HG03575 (cell line): ENCODE data around the gene UROC1.

Source experiments
- ATAC-seq: cut with Tn5 transposase; IDR thresholded peaks from one replicate; pipeline ENCODE4 v1.9.1; 2021; ENCODE audit not compliant: unreplicated experiment, insufficient number of reproducible peaks, low FRiP score; ENCODE audit errors: extremely low read depth

Gene UROC1

DNA sequence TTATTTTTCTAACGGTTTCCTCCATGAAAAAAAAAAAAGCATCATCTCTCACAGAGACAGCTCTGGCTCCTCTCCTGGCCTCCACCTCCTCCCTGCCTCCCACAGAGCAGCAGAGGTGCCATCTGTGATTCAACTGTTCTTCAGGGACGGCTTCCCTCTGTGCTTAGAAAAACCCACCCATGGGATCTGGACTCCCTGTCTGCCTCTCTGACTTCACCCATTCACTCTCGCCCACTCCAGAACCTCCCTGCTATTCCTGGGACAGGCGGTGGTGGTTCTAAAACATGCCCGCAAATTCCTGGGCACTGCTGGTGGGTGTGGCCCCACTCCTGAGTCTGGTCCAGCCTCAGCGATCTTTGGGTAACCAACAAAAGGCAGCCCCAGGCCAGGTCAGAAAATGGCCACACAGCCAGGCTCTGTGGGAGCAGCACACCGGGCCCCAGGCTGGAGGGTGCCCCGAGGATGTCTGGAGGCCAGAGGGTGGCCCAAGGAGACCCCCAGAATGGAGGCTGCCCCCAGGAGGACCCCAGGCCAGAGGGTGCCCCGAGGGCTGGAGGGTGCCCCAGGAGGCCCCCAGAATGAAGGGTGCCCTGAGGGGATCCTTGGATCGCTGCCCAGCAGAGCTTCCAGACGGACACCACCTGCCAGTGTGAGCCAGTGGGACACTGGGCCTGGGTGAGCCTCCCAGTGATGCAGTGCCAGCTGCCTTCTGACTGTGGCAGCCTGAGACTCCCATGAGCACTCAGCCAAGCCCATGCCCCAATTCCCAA, 3.7 kb upstream of the UROC1 start:
- ATAC-seq: no peak

DNA sequence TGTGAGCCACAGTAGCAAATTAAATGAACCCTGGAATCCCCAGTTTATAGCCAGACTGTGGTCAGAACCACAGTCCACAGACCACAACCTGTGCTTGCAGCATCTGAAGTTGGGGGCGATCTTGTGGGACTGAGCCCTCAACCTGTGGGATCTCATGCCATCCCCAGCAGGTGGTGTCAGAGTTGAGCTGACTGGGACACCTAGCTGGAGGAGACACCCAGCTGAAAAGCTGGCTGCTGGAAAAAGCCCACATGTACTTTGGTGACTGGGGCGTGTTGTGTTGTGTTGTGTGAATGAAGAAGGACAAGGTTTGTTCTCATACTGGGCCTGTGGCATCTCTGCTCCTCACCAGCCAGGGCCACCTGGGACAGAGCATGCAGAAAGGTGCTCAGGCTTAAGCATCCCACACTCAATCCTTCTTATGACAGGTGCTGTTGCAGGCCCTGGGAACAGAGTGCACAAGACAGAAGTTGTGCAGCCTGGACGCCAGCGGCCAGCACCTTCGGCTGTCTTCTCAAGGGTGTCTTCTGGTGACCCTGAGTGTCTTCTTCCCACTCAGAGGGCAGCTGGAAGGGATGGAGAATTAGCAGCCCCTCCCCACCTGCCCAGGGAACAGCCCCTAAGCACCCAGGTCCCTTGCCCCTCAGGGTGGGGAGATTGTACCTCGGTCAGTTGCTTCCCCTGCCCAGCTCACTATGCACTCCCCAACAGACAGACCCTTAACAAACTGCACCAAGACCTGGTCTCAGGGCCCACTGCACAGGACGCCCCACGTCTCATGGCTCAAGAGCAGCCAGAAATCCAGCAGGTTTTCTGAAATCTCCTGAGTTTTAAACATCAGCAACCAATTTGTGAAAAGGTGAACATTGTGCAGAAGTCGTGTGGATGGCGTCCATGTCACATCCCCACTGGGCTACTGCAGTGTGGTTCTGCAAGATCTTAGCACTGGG, 2.2 kb upstream of the UROC1 start:
- ATAC-seq: no peak

DNA sequence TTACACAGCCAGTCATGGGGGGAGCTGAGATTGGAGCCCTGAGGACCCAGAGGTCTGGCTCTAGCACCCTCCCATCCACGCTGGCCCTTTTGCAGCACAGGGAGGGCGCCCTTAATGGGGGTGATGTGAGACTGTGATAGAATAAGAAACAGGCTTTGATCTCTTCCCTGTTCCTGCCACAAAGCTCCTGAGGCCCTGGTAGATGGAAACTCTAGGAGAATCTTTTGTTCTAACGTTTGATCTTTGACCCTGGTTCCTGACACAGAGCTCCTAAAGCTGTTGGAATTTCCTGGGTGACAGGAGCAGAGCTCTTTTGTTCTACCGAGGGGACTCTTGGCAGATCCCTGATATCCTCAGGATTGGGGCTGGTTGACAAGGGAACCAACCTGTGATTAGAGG, 1.2 kb upstream of the UROC1 start:
- ATAC-seq: no peak

DNA sequence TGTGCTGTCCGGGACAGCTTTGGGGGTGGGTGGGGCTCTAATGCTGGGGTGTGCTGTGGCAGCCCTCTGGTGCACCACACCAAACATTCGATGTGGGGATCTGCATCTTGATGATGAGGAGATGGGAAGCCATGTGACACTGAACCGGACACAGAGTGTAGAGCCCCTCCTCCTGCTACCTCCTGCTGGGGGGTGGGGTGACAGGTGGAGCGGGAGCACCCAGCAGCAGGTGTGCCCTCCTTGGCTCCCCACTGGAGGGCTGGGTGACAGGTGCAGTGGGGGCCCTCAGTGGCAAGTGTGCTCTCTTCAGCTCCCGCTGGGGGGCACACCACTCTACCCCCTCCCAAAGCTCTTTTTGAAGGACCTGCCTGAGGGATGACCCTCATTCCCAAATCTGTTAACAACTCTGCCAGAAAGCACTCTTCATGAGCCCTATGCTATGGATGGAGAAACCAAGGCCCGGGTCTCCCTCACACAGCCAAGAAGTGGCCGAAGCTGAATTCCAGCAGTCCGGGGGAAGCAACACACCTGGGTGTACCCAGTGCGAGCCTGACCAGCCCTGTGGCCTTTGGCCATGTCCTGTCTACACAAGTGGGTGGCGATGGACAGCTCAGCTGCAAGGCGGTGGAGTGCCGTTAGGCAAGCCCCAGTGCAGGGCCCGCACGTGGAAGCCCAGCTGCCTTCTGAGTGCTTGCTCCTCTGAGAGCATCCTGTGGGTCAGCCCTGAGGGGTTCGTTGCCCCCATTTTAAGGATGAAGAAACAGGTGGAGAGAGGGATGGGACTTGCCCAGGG, 609 bp upstream of the UROC1 start:
- no peak for ATAC-seq

DNA sequence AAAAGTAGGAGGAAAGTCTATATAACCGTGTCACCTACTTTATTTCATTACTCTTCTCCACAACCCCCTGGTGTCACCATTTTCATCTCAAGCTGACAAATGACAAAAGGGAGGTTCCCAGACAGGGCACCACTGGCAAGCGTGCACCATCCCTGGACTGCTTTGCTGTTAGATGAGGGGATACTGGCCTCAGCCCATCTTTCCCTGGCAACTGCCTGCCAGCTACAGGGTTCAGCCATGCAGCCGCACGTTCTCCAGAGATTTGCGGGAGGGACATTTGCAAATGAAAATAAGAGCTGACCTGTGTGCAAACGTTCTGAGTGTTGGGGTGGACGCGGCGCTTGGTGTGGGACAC, 660 bp downstream of the UROC1 start:
- ATAC-seq: no peak

DNA sequence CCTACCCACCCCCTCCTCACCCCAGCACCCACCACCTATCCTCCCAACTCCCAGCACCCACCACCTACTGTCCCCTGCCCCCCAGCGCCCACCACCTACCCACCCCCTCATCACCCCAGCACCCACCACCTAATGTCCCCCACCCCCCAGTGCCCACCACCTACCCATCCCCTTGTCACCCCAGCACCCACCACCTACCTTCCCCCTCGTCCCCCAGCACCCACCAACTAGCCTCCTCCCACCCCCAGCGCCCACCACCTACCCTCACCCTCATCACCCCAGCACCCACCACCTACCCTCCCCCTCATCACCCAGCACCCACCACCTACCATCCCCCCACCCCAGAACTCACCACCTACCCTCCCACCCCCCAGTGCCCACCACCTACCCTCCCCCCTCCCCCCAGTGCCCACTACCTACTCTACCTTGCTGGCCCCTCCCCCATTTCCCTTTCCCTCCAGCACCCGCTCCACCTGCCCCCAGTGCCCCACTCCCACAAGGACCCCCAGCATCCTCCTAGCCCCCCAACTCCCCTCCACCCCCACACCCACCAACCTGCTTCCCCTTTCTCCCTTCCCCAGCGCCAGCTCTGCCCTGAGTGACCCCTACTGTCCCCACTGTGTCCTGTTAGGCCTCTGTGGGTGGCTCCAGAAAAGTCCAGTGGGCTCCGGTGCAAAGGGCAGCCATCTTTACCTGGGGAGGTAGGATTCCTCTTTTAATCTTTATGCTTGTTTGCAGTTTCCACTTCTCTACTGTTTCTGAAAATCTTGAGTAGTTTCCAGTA, 1.2 kb downstream of the UROC1 start:
- ATAC-seq: no peak

DNA sequence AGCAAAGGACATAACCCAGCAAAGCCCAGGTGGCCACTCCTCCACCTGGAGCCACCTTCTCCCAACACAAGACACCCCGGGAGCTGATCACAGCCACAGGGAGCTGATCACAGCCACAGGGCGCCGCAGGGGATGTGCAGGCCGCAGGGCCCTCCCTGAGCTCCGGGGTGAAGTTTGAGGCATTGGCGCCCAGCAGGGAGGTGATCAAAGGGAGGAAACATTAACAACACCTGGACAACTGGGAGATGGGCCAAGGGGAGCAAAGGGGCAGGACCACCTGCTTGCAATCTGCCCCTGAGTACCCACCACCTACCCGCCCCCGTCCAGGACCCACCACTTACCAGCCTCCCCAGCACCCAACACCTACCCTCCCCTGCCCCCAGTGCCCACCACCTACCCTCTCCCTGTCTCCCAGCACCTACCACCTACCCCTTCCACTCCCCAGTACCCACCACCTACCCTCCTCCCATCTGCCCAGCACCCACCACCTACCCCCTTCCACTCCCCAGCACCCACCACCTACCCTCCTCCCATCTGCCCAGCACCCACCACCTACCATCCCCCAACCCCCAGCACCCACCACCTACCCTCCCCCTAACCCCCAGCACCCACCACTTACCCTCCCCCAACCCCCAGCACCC, 2.4 kb downstream of the UROC1 start:
- ATAC-seq: no peak

DNA sequence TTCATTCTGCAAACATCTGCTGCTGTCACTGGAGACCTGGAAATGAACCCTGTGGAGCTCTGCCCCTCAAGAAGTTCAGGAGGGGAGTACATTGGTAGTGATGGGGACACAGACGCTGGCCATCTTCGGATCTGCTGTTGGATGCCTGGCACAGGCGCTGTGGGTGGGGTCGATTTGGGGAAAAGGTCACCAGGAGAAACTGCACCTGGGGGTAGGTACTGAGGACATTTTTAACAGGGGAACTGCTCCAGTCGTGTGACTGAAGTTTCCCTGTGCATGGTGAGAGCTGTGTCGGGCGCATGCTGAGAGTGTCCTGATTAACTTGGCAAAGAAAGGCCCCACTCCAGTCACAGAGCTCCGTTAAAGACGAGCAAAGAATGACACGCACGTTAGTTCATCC, 3.4 kb downstream of the UROC1 start:
- ATAC-seq: no peak

DNA sequence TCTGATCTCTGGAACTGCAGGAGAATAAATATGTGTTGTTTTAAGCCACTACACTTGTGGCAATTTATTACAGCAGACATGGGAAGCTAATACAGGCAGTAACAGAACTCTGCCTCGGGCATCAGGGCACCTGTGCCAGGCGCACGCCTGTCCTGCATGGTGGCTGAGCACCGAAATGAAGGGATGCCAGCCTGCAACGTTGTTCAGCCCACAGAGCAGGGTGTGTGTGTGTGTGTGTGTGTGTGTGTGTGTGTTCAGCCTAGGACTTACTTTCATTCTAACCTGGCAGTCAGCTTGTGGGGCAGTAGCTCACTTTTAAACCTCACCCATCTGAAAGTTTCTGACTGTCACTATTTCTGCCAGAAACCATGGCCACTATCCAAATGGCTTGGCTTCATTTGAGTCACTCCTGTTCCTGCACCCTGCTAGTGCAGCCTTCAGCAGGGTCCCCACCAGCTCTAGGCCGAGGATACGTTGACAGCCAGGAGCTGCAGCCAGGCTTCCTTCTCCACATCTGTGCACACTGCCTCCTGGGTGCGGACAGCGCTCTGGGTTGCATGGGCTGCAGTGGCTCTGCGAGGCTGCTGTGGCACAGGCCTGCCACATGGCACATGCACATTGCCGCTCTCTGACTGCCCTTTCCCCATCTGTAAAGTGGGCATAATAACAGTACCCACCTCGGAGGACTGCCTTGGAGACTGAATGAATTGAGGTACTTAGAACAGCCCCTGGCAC, 4.5 kb downstream of the UROC1 start:
- ATAC-seq: no peak

DNA sequence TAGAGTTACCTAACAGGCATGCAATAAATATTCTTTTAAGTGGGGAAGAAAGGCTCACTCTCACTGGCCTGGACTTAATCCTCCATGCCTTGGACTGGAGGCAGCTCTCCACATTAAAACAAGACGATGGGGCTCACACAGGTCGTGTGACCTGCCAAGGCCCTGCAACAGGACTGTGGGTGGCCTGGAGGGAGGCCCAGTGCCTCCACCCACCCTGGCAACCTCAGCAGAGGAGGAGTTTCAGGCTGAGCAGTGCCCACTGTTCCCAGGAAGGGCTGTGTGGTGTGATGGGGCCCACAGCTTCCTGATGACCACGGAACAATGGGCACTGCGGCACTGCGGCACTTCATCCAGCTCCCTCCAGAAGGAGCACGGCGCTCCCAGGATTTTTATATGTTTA, 5.5 kb downstream of the UROC1 start:
- no peak for ATAC-seq

DNA sequence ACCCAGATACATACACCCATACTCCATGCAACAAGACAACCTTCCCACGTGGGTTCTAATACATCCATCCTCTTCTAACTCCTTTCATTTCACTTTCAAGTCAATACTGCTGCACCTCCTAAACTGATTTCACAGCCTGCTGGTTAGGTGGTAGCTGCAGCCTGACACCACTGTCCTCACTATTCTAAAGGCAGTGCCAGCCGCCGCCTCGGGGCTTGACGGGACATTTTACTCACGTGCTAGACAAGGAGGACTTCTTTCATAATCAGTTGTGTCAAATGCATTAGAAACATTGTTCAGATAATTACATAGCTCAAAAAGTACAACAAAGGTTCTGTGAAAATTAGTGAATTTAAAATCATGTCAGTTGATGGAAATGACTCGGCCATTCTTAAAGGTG, 6.3 kb downstream of the UROC1 start:
- ATAC-seq: no peak

DNA sequence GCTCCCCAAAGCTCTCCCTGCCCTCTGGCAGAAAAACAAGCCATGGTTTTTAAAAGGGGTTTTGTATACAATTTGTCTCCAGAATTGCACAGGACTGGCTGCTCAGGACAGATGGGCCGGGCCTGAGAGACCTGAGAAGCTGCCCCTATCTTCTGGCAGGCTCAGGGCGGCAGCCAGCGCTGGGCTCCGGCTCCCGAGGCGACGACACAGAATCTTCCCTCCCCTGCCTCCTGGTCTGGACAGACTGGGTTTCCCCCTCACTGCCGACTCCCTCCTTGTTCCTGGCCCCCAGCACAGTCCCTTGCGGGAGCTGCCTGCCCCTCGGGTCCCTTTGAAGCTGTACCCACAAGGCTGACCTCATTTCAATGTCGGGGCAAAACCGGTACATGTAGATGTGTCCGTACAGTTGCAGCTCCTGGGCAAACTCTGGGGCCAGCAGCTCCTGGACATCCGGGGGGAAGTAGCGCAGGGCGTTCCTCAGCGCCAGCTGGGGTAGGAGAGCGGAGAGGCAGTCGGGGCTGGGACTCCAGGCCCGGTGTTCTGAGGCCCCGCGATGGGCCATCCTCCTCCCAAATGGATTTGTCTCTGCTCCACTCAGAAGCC, 7.2 kb downstream of the UROC1 start:
- no peak for ATAC-seq

DNA sequence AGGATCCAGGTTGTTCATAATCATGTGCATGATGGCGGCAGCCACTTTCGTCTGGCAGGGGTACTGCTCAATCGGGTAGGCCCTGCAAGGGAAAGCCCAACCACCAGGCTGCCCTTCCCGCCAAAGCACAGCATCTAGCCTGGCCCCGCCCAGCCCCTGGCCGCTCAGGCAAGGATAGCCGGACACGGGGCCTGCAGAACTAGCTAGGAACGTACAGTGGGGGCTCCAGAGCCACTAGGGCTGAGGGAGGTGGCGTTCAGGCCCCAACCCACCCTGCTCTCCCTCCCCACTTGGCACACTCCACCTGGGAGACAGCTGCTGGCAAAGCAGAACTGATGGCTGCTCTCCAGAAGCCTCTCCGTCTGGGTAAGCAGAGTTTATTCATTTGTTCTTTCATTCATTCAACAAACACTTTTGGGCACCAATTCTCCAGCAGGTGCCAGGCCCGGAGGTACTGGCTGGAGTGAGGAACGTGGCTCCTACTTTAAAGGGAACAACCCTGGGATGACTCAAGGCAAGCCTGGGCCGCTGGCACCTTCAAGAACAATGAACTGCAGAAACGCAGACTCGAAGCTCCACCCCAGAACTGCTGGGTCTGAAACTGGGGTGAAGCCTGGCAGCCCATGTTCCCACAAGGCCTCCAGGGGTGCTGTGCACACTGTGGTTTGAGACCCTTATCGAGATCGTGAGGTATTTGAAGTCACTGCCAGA, 7.8 kb downstream of the UROC1 start:
- no peak for ATAC-seq

DNA sequence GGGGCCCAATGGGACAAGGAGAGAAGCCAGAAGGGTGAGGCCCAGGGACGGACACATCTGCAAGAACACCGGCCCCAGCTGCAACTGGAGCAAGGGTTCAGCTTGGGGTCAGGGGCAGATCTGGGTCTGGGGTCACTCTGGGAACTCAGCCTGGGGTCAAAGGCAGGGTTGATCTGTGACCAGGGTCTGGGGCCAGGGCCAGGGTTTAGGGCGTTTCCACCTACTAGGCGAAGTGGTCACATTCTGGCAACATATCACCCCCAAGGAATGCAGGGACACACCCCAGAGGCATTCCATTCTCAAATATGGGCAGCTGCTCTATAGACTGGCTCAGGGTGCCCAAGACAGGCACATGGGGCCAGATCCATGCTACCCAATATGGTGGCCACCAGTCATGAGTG, 9.0 kb downstream of the UROC1 start:
- ATAC-seq: no peak

DNA sequence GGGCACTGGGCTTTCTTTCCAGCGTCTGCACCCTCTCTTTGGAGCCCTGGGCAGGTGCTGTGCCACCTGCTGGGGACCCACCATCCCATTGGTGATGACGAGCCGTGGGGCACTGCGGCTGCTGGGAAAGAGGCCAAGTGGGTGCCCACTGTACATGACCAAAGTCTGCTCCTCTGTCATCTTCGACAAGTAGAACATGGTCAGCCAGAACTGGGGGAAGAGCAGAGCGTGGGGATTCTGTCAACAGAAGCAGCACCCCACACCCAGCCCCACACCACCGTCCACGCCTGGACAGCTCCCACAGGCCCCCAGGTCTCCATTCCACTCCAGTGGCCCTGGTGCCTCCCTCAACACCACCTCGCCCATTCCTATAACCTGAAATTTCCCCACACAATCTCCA, 9.7 kb downstream of the UROC1 start:
- no peak for ATAC-seq

DNA sequence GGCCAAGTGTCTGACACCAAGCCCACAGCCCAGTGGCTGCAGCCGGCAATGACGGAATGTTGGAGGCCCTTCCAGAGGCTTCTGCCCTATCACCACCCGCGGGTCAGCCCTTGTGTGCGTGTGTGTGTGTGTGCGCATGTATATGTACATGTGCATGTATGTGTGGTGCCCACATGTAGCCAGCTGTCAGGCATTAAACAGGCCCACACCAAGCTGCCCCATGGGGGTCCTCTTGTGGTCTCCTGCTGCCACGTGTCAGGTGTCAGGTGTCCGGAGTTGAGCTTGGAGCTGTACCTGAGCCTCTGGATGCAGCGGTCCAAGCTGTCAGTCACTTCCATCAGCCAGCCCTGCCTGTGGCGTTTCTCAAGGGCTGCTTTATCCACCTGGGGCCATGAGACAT, 13.9 kb downstream of the UROC1 start:
- no peak for ATAC-seq

DNA sequence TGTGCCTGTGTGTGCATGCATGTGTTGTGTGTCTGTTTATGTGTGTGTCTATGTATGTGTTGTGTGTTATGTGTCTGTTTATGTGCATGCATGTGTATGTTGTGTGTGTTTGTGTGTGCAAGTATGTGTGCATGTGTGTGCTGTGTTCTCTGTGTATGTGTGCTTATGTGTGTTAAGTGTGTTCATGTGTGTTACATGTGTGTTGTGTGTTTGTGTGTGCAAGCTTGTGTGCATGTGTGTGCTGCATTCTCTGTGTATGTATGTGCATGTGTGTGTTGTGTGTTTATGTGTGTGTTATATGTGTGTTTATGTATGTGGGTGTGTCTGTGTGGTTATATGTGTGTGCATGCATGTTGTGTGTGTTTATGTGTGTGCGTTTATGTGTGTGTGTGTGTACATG, 14.9 kb downstream of the UROC1 start:
- ATAC-seq: no peak
